Osteocyte (in vitro differentiated cells): ENCODE results near the gene BCL2L14. TPM values are rescaled to one million over a fixed set of nuclear protein-coding genes. Genes with fewer than 3 reads are reported as not detected.

Experiments
- DNase-seq: peaks from one replicate; pipeline ENCODE4 v3.0.0; 2021; ENCODE audit warnings: mixed read lengths; ENCODE audit not compliant: unreplicated experiment; ENCODE audit errors: extremely low spot score
- H3K27ac Mint-ChIP-seq: one replicate; pipeline ENCODE4 v1.8.0; 2021; ENCODE audit warnings: mild to moderate bottlenecking, mixed read lengths; ENCODE audit not compliant: unreplicated experiment
- H3K27me3 Mint-ChIP-seq: one replicate; pipeline ENCODE4 v1.8.0; 2021; ENCODE audit warnings: mixed read lengths; ENCODE audit not compliant: unreplicated experiment
- H3K36me3 Mint-ChIP-seq: one replicate; pipeline ENCODE4 v1.8.0; 2021; ENCODE audit warnings: mixed read lengths; ENCODE audit not compliant: unreplicated experiment
- H3K4me1 Mint-ChIP-seq: one replicate; pipeline ENCODE4 v1.8.0; 2021; ENCODE audit warnings: mixed read lengths; ENCODE audit not compliant: unreplicated experiment
- H3K4me3 Mint-ChIP-seq: one replicate; pipeline ENCODE4 v1.8.0; 2021; ENCODE audit warnings: mild to moderate bottlenecking, moderate library complexity, mixed read lengths; ENCODE audit not compliant: unreplicated experiment
- H3K9me3 Mint-ChIP-seq: one replicate; pipeline ENCODE4 v1.8.0; 2021; ENCODE audit warnings: mixed read lengths; ENCODE audit not compliant: unreplicated experiment
- CTCF ChIP-seq: fragments of 200-600 bp; sonication (generic); IDR thresholded peaks from 2 replicates; pipeline ENCODE4 v1.5.0; 2021; ENCODE audit warnings: antibody characterized with exemption, mild to moderate bottlenecking, moderate library complexity
- total RNA-seq: library from RNA; stranded (reverse); gene quantifications from 2 replicates; pipeline ENCODE4 v1.2.1, GENCODE V29; 2021

Gene BCL2L14
- total RNA-seq, 1 donor from 2014 or later, result not detected

GRCh38 chr12:12069821-12070548 is 754 bp upstream of the BCL2L14 start:
- H3K4me1 Mint-ChIP-seq, result no peaks in the 10 kb centered on the region
- TF ChIP-seq CTCF, result no peak
- no peak for DNase-seq
- no peaks in the 10 kb centered on the region for H3K36me3 Mint-ChIP-seq
- H3K27ac Mint-ChIP-seq, result no peak overlapping the region
- peaks cover 29% of the 10 kb centered on the region for H3K27me3 Mint-ChIP-seq
- no peaks in the 10 kb centered on the region for H3K9me3 Mint-ChIP-seq
- H3K4me3 Mint-ChIP-seq, result no peak overlapping the region

- H3K27ac Mint-ChIP-seq, result no peak overlapping the region
- DNase-seq, result no peak
- H3K4me3 Mint-ChIP-seq, result no peak overlapping the region
- H3K4me1 Mint-ChIP-seq, result no peaks in the 10 kb centered on the region
- no peaks in the 10 kb centered on the region for H3K9me3 Mint-ChIP-seq
- H3K36me3 Mint-ChIP-seq, result no peaks in the 10 kb centered on the region
- H3K27me3 Mint-ChIP-seq, result peaks cover 26% of the 10 kb centered on the region
- TF ChIP-seq CTCF, result no peak
These were observed 1.5 kb downstream of the BCL2L14 start for GRCh38 chr12:12072064-12072760.

GRCh38 chr12:12079291-12079690 is 8.6 kb downstream of the BCL2L14 start:
- Mint-ChIP-seq H3K4me3 (no peak overlapping the region), H3K27me3 (no peaks in the 10 kb centered on the region), H3K27ac (no peak overlapping the region), H3K9me3 (no peaks in the 10 kb centered on the region), H3K4me1 (peaks cover 7% of the 10 kb centered on the region), H3K36me3 (no peaks in the 10 kb centered on the region)
- DNase-seq, result no peak
- TF ChIP-seq CTCF, result no peak

GRCh38 chr12:12081836-12082497 is 11.2 kb downstream of the BCL2L14 start:
- H3K36me3 Mint-ChIP-seq, result no peaks in the 10 kb centered on the region
- TF ChIP-seq CTCF, result peak; percentile 57
- no peaks in the 10 kb centered on the region for H3K9me3 Mint-ChIP-seq
- no peak overlapping the region for H3K4me3 Mint-ChIP-seq
- H3K27me3 Mint-ChIP-seq, result no peaks in the 10 kb centered on the region
- peaks cover 8% of the 10 kb centered on the region for H3K4me1 Mint-ChIP-seq
- DNase-seq, result no peak
- no peak overlapping the region for H3K27ac Mint-ChIP-seq

- H3K36me3 Mint-ChIP-seq, result no peaks in the 10 kb centered on the region
- no peak overlapping the region for H3K27ac Mint-ChIP-seq
- no peak overlapping the region for H3K4me3 Mint-ChIP-seq
- peaks cover 16% of the 10 kb centered on the region for H3K4me1 Mint-ChIP-seq
- H3K27me3 Mint-ChIP-seq, result no peaks in the 10 kb centered on the region
- no peak for DNase-seq
- TF ChIP-seq CTCF, result no peak
- no peaks in the 10 kb centered on the region for H3K9me3 Mint-ChIP-seq
These were observed 12.9 kb downstream of the BCL2L14 start for GRCh38 chr12:12083688-12084087.
